GM23338 (cell line): ENCODE data around the gene ZCCHC8. TPM values are rescaled to one million over a fixed set of nuclear protein-coding genes. Genes with fewer than 3 reads are reported as not detected.

Experiments
- ATAC-seq: fragments of 200-7000 bp; cut with Tn5 transposase; 3 replicates; pipeline ENCODE4 v1.9.1; 2020
- DNase-seq: peaks from one replicate; pipeline ENCODE4 v3.0.0-alpha.2; 2015; ENCODE audit warnings: low spot score
- H2AFZ ChIP-seq: fragments of 200-600 bp; sonication (generic); 2 replicates; pipeline ENCODE4 v1.8.0; 2016; ENCODE audit warnings: antibody characterized with exemption, mild to moderate bottlenecking, moderate library complexity
- H3F3A ChIP-seq: fragments of 200-600 bp; sonication (generic); replicated peaks from 2 replicates; pipeline ENCODE4 v1.8.0; 2017; ENCODE audit warnings: antibody characterized with exemption, mixed run types, low read depth
- H3K27ac ChIP-seq: fragments of 200-600 bp; sonication (generic); 2 replicates; pipeline ENCODE4 v1.6.1; 2016; ENCODE audit warnings: low read depth
- H3K27me3 ChIP-seq: fragments of 200-600 bp; sonication (generic); 2 replicates; pipeline ENCODE4 v1.8.0; 2016; ENCODE audit warnings: mild to moderate bottlenecking, mixed run types, moderate library complexity; ENCODE audit not compliant: insufficient read depth
- H3K36me3 ChIP-seq: fragments of 200-600 bp; sonication (generic); 2 replicates; pipeline ENCODE4 v1.8.0; 2016; ENCODE audit warnings: mild to moderate bottlenecking; ENCODE audit not compliant: insufficient read depth
- H3K4me1 ChIP-seq: fragments of 200-600 bp; sonication (generic); 2 replicates; pipeline ENCODE4 v1.8.0; 2016; ENCODE audit warnings: mild to moderate bottlenecking, moderate library complexity; ENCODE audit not compliant: insufficient read depth
- H3K4me2 ChIP-seq: fragments of 200-600 bp; sonication (generic); 2 replicates; pipeline ENCODE4 v1.7.1; 2017; ENCODE audit warnings: mixed run types
- H3K4me3 ChIP-seq: fragments of 200-600 bp; sonication (generic); 2 replicates; pipeline ENCODE4 v1.6.1; 2016; ENCODE audit warnings: mixed run types
- H3K79me2 ChIP-seq: fragments of 200-600 bp; sonication (generic); replicated peaks from 2 replicates; pipeline ENCODE4 v1.8.0; 2017; ENCODE audit warnings: mild to moderate bottlenecking; ENCODE audit not compliant: insufficient read depth
- H3K9me2 ChIP-seq: fragments of 200-600 bp; sonication (generic); 2 replicates; pipeline ENCODE4 v1.8.0; 2017; ENCODE audit not compliant: insufficient read depth
- H4K20me1 ChIP-seq: fragments of 200-600 bp; sonication (generic); replicated peaks from 2 replicates; pipeline ENCODE4 v1.8.0; 2017; ENCODE audit warnings: mild to moderate bottlenecking; ENCODE audit not compliant: insufficient read depth
- H3K27ac Mint-ChIP-seq: 2 replicates; pipeline ENCODE4 v1.8.0; 2020; ENCODE audit warnings: inconsistent platforms, mild to moderate bottlenecking, moderate library complexity, mixed read lengths
- H3K27me3 Mint-ChIP-seq: 3 replicates; pipeline ENCODE4 v1.8.0; 2022; ENCODE audit warnings: low read depth, mild to moderate bottlenecking, moderate library complexity, mixed read lengths, inconsistent platforms; ENCODE audit not compliant: insufficient read depth, poor library complexity
- H3K36me3 Mint-ChIP-seq: 3 replicates; pipeline ENCODE4 v1.8.0; 2021; ENCODE audit warnings: low read depth, mild to moderate bottlenecking, inconsistent platforms, moderate library complexity, mixed read lengths
- H3K4me1 Mint-ChIP-seq: 3 replicates; pipeline ENCODE4 v1.8.0; 2020; ENCODE audit warnings: mild to moderate bottlenecking, inconsistent platforms, mixed read lengths
- H3K4me3 Mint-ChIP-seq: 3 replicates; pipeline ENCODE4 v1.8.0; 2021; ENCODE audit warnings: moderate library complexity, mild to moderate bottlenecking, inconsistent platforms, mixed read lengths
- H3K9me3 Mint-ChIP-seq: 3 replicates; pipeline ENCODE4 v1.8.0; 2020; ENCODE audit warnings: moderate library complexity, mild to moderate bottlenecking, inconsistent platforms, mixed read lengths
- CREB1 ChIP-seq: fragments of 250-450 bp; sonication (Bioruptor Pico); IDR thresholded peaks from 2 replicates; pipeline ENCODE4 v1.5.0; 2020; ENCODE audit warnings: low read depth, mild to moderate bottlenecking, moderate library complexity
- CTCF ChIP-seq, 2 experiments: fragments of 200-600 bp in 1 of 2; sonication (generic) in 1 of 2; conservative IDR thresholded peaks; 2 replicates each; pipeline versions ENCODE4 v1.5.1 to v1.6.1; 2016 to 2017; ENCODE audit warnings: antibody characterized with exemption in 2 of 2, low read depth in 2 of 2, mild to moderate bottlenecking in 2 of 2, moderate library complexity in 1 of 2
- ETS1 ChIP-seq: IDR thresholded peaks from 2 replicates; pipeline ENCODE4 v1.6.1; 2016; ENCODE audit warnings: antibody characterized with exemption
- EZH2 ChIP-seq: fragments of 200-600 bp; sonication (generic); IDR thresholded peaks from one replicate; pipeline ENCODE4 v1.8.0; 2017; ENCODE audit warnings: antibody characterized with exemption, mild to moderate bottlenecking, low read depth; ENCODE audit not compliant: unreplicated experiment
- EZH2phosphoT487 ChIP-seq: fragments of 200-600 bp; sonication (generic); IDR thresholded peaks from one replicate; pipeline ENCODE4 v1.8.1; 2018; ENCODE audit warnings: antibody characterized with exemption; ENCODE audit not compliant: unreplicated experiment
- JUNB ChIP-seq: IDR thresholded peaks from one replicate; pipeline ENCODE4 v1.6.1; 2016; ENCODE audit warnings: antibody characterized with exemption; ENCODE audit not compliant: unreplicated experiment
- NANOG ChIP-seq: IDR thresholded peaks from 2 replicates; pipeline ENCODE4 v1.6.1; 2016; ENCODE audit warnings: antibody characterized with exemption, borderline replicate concordance
- POLR2AphosphoS5 ChIP-seq: IDR thresholded peaks from 2 replicates; pipeline ENCODE4 v1.6.1; 2016; ENCODE audit warnings: antibody characterized with exemption, low read depth
- REST ChIP-seq: IDR thresholded peaks from one replicate; pipeline ENCODE4 v1.6.1; 2018; ENCODE audit warnings: antibody characterized with exemption; ENCODE audit not compliant: unreplicated experiment
- STAT1 ChIP-seq: IDR thresholded peaks from one replicate; pipeline ENCODE4 v1.6.1; 2016; ENCODE audit warnings: antibody characterized with exemption; ENCODE audit not compliant: unreplicated experiment
- ZNF114 ChIP-seq: fragments of 250-450 bp; sonication (Bioruptor Pico); IDR thresholded peaks from 2 replicates; pipeline ENCODE4 v1.5.0; 2020; ENCODE audit warnings: mild to moderate bottlenecking, moderate library complexity
- ZNF331 ChIP-seq: fragments of 250-450 bp; sonication (Bioruptor Pico); IDR thresholded peaks from 2 replicates; pipeline ENCODE4 v1.5.0; 2020; ENCODE audit warnings: low read depth, mild to moderate bottlenecking, moderate library complexity
- ZNF462 ChIP-seq: fragments of 250-450 bp; sonication (Bioruptor Pico); IDR thresholded peaks from 2 replicates; pipeline ENCODE4 v1.5.0; 2020; ENCODE audit warnings: mild to moderate bottlenecking, moderate library complexity
- polyA plus RNA-seq: library from polyadenylated mRNA; unstranded; fragments of >200 nt; fragmentation: Nextera tagmentation; extraction: Ambion mirVana; gene quantifications from 2 replicates; pipeline ENCODE4 v1.2.1, GENCODE V29; 2016
- total RNA-seq: library from RNA; depleted of rRNA; stranded (reverse); fragments of >200 nt; shearing (Covaris generic); gene quantifications from 2 replicates; pipeline ENCODE4 v1.2.3, GENCODE V29; 2014

Gene ZCCHC8
- total and polyA plus RNA-seq, 2 experiments from 2014 or later = 23.9 to 39.0 TPM

- peaks cover 4% of the 10 kb centered on the region; the same call in 1 of the 2 replicates for H3K36me3 ChIP-seq
- no peak overlapping the region for H3K4me3 Mint-ChIP-seq
- H3K4me1 ChIP-seq = no peaks in the 10 kb centered on the region
- no peak overlapping the region for H3K27ac Mint-ChIP-seq
- peaks cover 8% of the 10 kb centered on the region for H3K27me3 Mint-ChIP-seq
- H3K9me3 Mint-ChIP-seq = no peaks in the 10 kb centered on the region
- no peaks in the 10 kb centered on the region for H3K79me2 ChIP-seq
- no peak overlapping the region for H3K4me2 ChIP-seq
- peaks cover 3% of the 10 kb centered on the region; the same call in 1 of the 3 replicates for H3K36me3 Mint-ChIP-seq
- ATAC-seq = no peak
- DNase-seq = no peak
- no peak overlapping the region for H3K4me3 ChIP-seq
- no peaks in the 10 kb centered on the region for H4K20me1 ChIP-seq
- H3K4me1 Mint-ChIP-seq = no peaks in the 10 kb centered on the region
- 0 out of 2 replicates have a peak, but pooled peaks cover 4% of the 10 kb centered on the region for H3F3A ChIP-seq
- no peaks in the 10 kb centered on the region for H3K9me2 ChIP-seq
- TF ChIP-seq STAT1 (no peak), NANOG (no peak), ETS1 (no peak), ZNF331 (no peak), REST (no peak), ZNF114 (CRISPR knock-in tag) (no peak), ZNF462 (no peak), EZH2phosphoT487 (no peak), CREB1 (CRISPR knock-in tag) (no peak), EZH2 (no peak), CTCF (conservative IDR thresholded peaks at IDR 0.05; ENCODE audit: low read depth in 2 of 2) (no peak), JUNB (no peak), POLR2AphosphoS5 (no peak)
- no peak overlapping the region for H2AFZ ChIP-seq
- H3K27ac ChIP-seq = no peak overlapping the region
- H3K27me3 ChIP-seq = no peaks in the 10 kb centered on the region
Observed at GRCh38 chr12:122467983-122468382, 32.7 kb downstream of the ZCCHC8 start.
